Measurements from ENCODE around the gene PPP2R5D. TPM values are rescaled to one million over a fixed set of nuclear protein-coding genes. Genes with fewer than 3 reads are reported as not detected.

PPP2R5D gene
- total RNA-seq, 2 donors from 2014 or later = 33.7 to 36.4 TPM

- ATAC-seq = no peak
- DNase-seq = no peak
- intact Hi-C loops (cut with DNase I, micrococcal nuclease) = no loop called here
Measured at GRCh38 chr6:43016176-43016942, 32.0 kb downstream of the PPP2R5D start.

GRCh38 chr6:43016943-43017334 lies 32.6 kb downstream of the PPP2R5D start:
- intact Hi-C loops (cut with DNase I, micrococcal nuclease) = no loop called here

GRCh38 chr6:43019152-43019551 lies 34.8 kb downstream of the PPP2R5D start:
- ATAC-seq (no peak), DNase-seq (no peak)
- intact Hi-C loops (cut with DNase I, micrococcal nuclease) = no loop called here

More at GRCh38 chr6:43016943-43017334, 32.6 kb downstream of the PPP2R5D start:
- DNase-seq (no peak), ATAC-seq (no peak)

- DNase-seq = no peak
- intact Hi-C loops (cut with DNase I, micrococcal nuclease) = no loop called here
- ATAC-seq = no peak
Measured at GRCh38 chr6:43020052-43020705, 35.8 kb downstream of the PPP2R5D start.

- intact Hi-C loops (cut with DNase I, micrococcal nuclease) = no loop called here
- DNase-seq (no peak), ATAC-seq (no peak)
Measured at GRCh38 chr6:43020847-43021246, 36.5 kb downstream of the PPP2R5D start.

- intact Hi-C loops (cut with DNase I, micrococcal nuclease) = no loop called here
- DNase-seq = peak; percentile 73 to 85
- ATAC-seq = peak; percentile 95
Measured at GRCh38 chr6:43021270-43022047, 37.1 kb downstream of the PPP2R5D start, which contains the start of gene RRP36. TSS of gene RRP36 (plus strand) at chr6:43021623. CDS start at chr6:43021655, 32 bp downstream.

GRCh38 chr6:43024436-43024835 lies 40.1 kb downstream of the PPP2R5D start:
- intact Hi-C loops (cut with DNase I, micrococcal nuclease) = no loop called here
- DNase-seq (no peak), ATAC-seq (no peak)

GRCh38 chr6:43026365-43026764 lies 42.0 kb downstream of the PPP2R5D start:
- intact Hi-C loops (cut with DNase I, micrococcal nuclease) = no loop called here
- no peak for ATAC-seq
- no peak for DNase-seq

GRCh38 chr6:43029120-43029519 lies 44.8 kb downstream of the PPP2R5D start:
- DNase-seq = no peak
- no peak for ATAC-seq
- intact Hi-C loops (cut with DNase I, micrococcal nuclease) = no loop called here

- DNase-seq (no peak), ATAC-seq (no peak)
- intact Hi-C loops (cut with DNase I, micrococcal nuclease) = no loop called here
Measured at GRCh38 chr6:43032326-43032725, 48.0 kb downstream of the PPP2R5D start.

GRCh38 chr6:43033496-43034189 lies 49.3 kb downstream of the PPP2R5D start:
- no peak for ATAC-seq

GRCh38 chr6:43034190-43034525 lies 49.8 kb downstream of the PPP2R5D start:
- ATAC-seq (no peak), DNase-seq (no peak)
- intact Hi-C loops (cut with DNase I, micrococcal nuclease) = no loop called here

More at GRCh38 chr6:43033496-43034189, 49.3 kb downstream of the PPP2R5D start:
- DNase-seq = no peak
- intact Hi-C loops (cut with DNase I, micrococcal nuclease) = no loop called here

GRCh38 chr6:43035495-43036194 lies 51.3 kb downstream of the PPP2R5D start:
- intact Hi-C loops (cut with DNase I, micrococcal nuclease) = no loop called here
- ATAC-seq (no peak), DNase-seq (no peak)

GRCh38 chr6:43036712-43037111 lies 52.3 kb downstream of the PPP2R5D start:
- intact Hi-C loops (cut with DNase I, micrococcal nuclease) = no loop called here
- DNase-seq = no peak
- no peak for ATAC-seq

GRCh38 chr6:43037197-43037596 lies 52.8 kb downstream of the PPP2R5D start:
- ATAC-seq (no peak), DNase-seq (no peak)
- intact Hi-C loops (cut with DNase I, micrococcal nuclease) = no loop called here

- ATAC-seq (no peak), DNase-seq (no peak)
- intact Hi-C loops (cut with DNase I, micrococcal nuclease) = no loop called here
Measured at GRCh38 chr6:43037706-43038105, 53.3 kb downstream of the PPP2R5D start.

GRCh38 chr6:43038727-43039126 lies 54.4 kb downstream of the PPP2R5D start:
- intact Hi-C loops (cut with DNase I, micrococcal nuclease) = no loop called here
- ATAC-seq (no peak), DNase-seq (no peak)

- intact Hi-C loops (cut with DNase I, micrococcal nuclease) = loop anchor here in 1 of 2 donors (10.0 kb wide), 1 partner anchor 136 kb away; no protein-coding TSS in a partner anchor
- no peak for ATAC-seq
- DNase-seq = no peak
Measured at GRCh38 chr6:43040542-43041257, 56.3 kb downstream of the PPP2R5D start.
